Iris pigment epithelial cell (primary cell): Measurements from ENCODE around the gene SPATA12.
"Not testable (repeated sequence)": the region's sequence is repeated elsewhere in the genome, so short reads cannot be mapped to it uniquely, and the experiment has no call there.

Source experiments
- DNase-seq: peaks from one replicate; pipeline ENCODE4 v3.0.0-alpha.2; 2011; ENCODE audit warnings: low read depth

SPATA12 gene

DNA sequence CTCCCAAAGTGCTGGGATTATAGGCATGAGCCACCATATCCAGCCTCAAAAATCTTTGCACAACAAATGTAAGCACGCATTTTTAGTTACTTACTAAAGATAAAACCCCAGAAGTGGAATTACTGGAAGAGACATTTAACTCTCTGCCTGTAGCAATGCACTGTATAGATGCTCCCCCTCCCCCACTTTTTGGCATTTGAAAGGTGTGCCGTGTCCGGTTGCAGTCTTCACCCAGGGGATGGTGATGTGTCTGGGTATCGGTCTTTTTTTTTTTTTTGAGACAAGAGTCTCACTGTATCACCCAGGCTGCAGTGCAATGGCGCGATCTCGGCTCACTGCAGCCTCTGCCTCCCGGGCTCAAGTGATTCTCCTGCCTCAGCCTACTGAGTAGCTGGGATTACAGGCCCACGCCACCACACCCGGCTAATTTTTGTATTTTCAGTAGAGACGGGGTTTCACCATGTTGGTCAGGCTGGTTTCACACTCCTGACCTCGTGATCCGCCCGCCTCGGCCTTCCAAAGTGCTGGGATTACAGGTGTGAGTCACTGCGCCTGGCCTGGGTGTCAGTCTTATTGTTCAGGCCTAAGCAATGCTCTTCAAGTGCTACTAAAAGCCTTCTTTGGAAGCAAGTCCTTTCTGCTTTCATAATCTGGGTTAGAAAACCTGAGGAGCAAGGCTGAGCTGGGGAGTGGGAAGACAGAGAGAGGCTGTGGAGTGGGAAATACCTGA, 23.0 kb downstream of the SPATA12 start:
- not testable (repeated sequence) for DNase-seq

DNA sequence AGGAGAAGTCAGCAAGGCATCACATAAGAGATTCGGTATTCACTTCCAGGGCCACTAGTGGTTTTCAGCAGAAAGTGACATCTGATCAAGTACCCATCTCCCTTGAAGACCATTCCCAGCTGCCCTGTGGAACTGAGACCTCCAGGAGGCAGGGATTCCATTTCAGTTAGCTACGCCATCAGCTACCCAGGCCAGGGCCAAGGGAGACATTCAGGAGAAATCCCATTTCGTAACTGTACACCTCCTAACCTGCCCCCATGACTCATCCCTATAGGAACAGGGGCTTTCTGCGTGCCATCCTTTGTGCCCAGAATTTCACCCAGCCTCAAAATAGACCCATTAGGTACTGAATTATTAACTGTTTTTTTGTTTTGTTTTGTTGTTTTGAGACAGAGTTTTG, 24.7 kb downstream of the SPATA12 start:
- no peak for DNase-seq

DNA sequence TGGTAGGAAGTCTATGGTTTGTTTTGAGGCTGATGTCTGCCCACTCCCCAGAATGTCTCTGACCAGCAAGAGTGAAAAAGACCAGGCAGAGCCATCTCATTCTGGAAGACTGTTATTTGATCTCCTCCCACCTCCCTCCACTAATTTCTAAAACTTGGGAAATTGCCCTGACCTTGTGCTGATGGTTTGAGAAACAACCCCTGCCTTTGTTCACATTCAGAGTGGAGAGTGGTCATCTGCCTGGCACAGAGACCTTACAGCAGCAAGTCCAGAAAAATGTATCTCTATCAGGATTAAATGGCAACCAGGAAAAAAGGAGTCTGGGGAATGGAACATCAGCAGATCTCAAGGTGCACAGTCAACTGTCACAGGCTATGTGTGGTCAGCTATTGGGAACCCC, 25.7 kb downstream of the SPATA12 start:
- no peak for DNase-seq

DNA sequence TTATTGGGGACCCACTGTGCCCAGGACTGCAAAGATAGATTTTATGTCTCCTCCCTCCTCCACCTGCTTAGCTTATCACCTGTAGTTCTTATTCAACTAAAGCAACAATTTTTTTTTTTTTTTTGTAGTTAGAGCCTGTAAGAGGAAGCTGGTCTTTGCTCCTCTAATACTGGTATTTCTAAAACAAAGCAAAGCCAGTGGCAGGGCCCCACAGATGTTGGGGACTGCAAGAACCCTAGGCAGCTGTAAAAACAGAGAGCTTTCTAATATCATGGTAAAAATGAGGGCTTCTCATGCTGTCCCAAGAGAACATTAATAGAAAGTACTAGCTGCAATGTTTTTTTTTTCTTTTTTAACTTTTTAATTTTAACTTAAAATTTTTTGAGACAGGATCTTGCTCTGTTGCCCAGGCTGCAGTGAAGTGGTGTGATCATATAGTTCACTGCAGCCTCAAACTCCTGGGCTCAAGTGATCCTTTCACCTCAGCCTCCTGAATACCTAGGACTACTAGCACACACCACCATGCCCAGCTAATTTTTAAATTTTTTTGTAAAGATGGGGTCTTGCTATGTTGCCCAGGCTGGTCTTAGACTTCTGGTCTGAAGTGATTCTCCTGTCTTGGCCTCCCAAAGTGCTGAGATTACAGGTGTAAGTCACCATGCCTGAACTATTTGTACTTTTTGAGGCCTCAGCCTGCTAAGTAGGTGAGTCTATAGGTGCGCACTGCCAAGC, 27.1 kb downstream of the SPATA12 start:
- DNase-seq = no peak

DNA sequence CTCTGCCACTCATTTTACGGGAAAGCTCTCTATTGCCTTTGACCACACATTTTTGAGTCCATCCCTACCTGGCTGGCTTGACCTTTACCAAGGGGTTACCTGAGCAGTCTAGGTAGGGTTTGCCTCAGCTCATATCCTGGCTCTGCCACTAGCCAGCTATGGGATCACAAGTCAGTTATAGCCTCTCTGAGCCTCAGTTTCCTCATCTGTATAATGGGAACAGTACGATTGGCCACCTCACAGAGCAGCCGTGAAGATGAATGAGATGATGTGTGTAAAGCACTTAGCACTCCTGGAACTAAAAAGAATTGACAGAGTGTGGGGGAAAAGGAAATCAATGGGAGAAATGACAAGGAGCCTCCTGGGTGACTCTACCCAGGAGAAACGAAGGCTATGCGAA, 28.0 kb downstream of the SPATA12 start:
- no peak for DNase-seq

DNA sequence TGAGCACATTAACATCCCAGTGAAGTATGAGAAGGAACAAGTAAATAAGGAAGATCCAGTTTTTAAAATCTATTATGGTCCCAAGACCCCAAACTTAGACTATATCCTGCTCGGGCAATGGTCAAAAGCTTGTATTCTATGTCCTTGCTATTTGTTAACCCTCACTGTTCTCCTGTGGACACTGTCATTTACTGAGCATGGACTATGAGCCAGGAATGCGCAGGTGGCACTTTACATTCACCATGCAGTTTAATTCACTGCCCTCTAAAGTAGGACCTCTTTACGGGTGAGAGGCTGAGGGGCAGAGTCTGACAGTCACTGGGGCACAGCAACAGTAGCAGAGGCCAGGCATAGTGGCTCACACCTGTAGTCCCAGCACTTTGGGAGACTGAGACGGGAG, 28.6 kb downstream of the SPATA12 start:
- no peak for DNase-seq

DNA sequence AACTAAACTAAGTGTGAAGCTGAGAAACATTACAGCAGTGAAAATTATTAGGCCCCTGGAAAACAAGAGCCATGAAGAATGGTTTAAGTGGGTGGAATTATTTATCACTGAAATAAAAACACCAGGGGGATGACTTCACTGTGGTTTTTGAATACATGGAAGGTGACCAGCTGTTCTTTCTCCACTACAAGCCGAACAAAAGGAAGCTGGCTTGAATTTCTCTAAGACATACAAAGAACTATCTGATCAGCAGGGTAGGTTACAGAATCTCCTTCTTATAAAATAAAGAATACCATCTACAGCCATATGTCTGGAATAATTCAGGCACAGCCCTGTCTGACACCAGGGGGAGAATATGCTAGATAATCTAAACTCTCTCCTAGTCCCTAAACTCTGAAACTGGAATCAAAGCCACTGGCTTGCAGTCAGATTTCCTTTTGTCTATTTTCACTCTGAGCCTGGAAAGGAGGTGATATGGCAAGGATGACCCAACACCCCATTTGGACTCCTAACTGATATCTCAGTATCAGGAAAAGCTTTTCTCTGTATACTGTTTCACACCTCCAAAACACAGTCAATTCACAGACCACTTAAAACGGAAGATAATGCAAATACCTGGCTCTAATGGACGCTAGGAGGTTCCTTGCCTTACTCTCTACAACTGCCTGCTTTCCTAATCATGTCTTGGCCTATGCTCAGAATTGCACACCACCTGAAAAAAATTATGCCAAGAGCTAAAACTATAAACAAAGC, 31.2 kb downstream of the SPATA12 start:
- peak; percentile 51 for DNase-seq

DNA sequence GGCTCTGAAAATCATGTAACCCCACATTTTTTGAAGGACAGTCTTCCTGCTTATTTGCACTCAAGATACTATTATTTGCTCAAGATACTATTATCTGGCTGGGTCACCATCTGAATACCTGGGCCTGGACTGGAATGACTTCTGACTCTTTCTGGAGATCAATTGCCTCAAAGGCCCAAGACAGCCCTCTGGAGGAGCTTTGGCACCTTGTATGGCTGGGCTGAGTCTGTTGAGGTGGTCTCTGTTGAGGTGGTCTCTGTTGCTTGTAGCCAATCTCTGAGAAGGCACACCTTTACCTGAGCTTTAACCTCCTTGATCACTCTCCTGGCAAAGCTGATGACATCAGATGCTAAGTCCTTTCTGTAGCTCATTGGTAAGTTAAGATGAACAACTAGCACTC, 33.0 kb downstream of the SPATA12 start:
- no peak for DNase-seq

DNA sequence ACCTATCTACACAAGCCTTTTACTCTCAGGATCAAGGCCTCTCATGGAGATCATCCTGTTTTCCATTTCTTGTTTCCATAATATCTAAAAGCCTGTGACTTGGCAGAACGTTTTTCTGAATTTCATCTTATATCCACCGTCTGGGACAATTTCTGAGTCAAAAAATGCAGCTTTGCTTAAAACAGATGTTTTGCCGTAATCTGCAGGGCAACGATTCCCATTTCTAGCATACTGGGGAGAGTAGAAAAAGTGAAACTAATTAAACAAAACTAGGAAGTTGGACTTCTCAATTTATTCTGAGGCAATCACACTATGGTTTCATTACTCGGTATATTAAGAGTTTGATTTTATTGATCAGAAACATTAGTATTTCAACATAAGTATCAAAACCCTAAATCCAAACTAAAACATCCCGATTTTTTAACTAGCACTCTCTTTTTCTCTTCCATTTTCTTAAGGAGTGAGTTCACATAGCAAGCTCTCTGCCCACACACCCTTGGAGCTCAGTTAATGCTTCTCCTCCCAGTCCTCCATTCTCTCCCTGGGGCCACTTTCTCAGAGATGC, 33.6 kb downstream of the SPATA12 start:
- DNase-seq = no peak

DNA sequence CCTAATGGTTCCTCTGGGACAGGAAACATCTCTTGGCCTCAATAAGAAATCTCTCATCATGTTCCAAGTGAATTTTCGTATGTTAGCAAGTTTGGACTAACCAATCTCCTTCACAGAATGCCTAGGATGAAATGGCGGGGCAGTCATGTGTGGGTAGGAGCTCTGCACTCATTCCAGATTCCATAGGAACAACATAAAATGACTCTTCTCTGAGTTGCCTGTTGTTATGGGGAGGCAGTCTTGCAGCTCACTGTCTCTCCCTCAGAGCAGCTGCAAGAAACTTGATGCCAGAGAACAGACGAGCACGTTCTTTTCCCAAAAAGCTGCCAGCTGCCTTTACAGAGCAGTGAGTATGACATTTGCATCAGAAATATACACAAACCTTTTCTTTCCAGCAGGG, 34.1 kb downstream of the SPATA12 start:
- DNase-seq = peak; percentile 31

DNA sequence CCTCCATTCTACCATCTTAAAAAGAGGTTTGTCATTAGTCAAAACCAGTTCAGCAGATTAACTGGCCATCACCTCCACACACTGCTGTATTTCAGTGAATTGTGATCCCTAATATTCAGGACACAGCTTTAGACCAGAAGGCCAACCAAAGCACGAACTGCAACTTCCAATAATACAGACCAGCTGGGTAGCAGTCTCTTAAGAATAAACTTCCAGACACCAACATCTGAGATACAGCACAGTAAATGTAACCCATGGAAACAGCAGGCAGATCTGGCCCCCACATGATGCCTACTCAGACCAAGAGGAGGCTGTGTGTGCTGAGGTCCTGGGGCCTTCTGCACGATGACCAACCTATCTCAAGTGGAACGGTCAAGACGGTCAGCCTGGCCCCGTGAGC, 34.9 kb downstream of the SPATA12 start:
- DNase-seq = no peak

DNA sequence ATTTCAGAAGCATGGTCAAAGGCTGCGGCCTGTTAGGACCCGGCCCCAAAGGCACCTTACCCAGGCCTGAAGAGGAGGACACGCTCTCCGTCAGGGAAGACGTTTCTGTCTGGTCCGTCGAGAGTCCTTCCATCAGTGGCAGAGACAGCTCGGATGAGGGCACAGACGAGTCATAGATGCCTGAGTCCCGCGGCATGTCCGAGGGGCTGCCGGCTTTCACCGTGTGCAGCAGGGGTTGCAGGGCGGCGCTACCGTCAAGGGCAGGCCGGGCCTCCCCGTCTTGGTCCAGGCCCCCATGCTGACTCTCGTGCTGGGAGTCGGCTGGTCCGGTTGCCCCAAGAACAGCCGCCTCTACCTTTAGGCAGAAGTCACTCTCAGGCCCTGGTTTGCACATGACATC, 37.1 kb downstream of the SPATA12 start:
- no peak for DNase-seq

DNA sequence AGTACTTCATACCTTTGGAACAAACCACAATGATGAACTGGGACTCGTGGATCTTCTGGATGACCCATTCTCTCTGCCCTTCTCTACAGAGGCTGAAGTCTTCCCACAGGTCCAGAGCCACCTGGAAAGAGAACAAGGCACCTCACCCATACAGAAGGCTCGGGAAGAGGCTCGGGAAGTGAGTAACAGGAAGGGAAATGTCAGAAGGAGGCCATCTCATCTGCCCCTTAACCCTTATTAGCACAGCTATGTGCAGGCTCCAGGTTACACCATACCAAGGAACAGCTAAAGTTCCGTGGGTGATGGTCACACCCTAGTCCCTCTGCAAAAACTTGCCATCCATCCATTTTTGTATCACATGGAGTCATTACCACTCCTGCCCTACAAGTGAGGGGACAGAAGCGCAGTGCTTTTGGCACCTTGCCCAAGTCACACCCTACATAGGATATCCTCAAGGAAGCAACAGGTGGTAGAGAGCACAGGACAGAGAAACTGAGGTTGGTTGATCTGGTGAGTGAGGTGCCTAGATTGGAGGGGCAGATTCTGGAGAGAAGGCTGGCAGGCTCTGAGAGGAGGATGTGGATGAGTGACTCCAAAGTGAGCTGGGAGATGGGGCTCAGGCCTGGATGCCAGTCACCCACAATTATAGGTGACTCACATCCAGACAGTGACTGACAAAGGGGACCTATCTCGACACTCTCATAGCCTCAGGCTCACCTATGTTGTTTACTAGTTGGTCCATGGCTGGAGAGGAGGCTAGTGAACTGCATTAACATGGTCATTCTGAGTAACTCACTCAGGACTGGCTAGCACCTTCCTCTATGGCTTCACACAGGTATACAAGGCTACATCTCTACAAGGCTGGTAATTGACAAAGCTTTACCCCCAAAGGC, 38.2 kb downstream of the SPATA12 start:
- DNase-seq = no peak

DNA sequence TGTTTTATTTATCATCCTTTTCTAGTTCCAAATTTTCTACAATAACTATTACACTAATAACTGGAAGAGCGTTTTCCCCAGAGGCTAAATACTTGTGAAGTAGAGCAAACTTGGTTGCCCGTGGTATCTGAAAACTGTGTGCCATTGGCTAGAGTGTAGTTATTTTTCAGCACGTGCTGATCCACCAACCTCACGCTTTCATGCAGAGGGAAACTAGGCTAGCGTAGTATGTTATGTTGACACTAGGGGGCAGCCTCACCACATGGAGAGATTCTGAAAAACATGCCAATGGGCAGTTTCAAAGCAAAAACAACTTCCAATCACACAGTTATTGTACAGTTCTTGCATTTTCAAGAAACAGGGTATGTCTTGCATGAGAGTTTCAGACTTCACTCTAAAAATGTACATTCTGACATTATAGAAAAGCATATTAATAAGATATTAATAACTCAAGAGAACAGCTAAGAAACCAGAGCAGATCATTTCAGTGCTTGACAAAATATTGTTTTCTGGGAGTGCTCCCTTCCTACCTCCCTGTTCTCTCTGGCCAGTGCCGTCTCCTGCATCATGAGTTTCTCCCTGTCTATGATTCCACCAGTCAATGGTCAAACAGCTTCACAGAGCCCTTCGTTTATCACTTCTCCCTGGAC, 39.7 kb downstream of the SPATA12 start:
- peak; percentile 78 for DNase-seq

DNA sequence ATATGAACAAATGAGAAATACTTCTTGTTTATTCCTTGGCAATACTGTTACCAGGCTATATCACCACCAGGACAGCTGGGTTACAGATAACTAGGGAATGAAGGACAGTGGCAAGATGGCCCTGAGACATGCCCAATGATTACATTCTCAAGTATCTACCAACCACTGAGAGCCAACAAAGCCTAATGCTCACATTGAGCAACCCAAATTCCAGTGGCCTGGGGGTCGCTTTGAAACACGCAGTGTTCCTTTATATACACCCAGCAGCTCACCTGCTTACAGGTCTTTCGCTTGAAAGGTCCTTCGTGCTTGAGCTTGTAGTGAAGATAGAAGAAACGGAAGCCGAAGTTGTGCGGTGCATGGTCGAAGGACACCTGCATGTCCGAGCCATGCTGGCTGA, 45.1 kb downstream of the SPATA12 start:
- DNase-seq = no peak

DNA sequence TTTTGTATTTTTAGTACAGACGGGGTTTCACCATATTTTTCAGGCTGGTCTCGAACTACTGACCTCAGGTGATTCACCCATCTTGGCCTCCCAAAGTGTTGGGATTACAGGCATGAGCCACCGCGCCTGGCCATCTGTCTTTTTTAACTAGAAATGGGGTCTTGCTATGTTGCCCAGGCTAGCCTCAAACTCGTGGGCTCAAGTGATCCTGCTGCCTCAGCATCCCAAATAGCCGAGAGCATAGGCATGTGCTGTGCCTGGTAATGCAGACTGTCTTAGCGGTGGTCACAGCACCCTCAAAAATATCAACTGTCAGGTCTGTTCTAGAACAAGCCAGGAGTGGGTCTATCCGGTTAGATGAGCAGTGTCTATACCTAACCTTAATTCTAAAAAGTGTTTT, 48.2 kb downstream of the SPATA12 start:
- DNase-seq = no peak

DNA sequence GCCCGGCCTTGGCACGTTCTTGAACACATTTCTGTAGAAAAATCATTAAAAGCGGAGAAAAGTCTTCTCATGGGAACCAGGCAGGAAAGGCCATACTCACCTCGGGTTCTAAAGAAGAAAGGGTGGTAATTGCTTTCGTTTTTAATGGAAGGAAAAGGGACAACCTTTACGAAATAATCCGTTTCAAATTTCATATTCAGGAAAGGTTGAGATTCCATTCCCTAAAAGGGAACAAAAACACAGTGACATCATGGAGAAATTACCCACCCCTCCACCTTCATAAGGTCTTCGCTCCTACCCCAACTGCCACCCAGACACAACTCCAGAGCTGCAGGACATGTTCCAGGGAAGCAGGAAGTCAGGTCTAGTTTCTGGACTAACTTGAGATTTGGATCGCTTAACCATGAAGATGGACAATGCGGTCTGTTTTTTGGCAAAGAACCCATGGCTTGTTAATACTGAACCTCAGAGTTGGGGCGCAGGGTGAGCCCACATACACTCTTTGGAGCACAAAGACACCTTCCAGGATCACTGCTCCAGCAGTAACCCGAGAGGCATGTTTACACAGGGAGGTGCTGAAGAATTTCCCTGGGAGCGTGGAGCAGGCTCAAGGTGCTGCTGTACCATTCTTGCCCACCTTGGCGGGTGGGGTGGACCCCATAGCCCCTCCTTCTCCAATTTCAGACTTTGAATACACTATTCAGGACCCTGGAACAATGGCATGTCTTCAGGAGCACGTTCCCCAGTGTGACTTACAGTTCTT, 49.2 kb downstream of the SPATA12 start:
- DNase-seq = no peak

DNA sequence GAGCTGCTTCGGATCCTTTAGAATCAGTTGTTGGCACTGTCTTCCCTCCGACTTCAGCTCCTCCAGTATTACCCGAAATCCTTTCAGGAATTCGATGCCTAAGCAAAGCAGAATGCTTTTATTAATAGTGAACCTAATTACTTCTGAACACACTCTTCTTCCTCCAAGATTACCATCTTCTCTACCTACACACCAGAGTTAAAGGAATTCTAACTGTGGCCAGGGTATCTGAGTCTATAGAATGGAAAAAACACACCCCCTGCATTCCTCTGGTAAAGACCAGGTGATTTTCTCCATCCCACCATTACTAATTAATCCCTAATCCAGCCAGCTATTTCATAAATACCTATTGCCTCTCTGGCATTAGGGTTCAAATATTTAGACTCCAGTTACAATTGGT, 49.8 kb downstream of the SPATA12 start:
- DNase-seq = no peak

DNA sequence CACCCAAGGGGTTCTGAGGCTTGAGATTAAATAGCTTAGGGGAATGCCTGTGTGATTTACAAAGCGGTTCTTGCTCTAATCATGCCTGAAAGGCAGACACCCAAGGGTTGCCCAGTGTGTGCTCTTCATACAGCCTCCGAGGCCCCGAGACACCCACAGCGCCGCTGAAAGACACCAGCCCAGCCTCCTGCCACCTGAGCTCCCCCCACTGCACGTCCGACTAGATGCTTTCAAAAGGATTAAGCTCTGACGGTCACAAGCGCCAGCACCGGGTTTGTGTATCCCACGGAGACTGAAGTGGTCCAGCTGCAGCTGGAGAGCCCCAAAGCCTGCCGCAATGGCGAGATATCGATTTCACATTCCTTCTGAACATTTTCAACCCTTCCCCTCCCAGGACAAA, 50.3 kb downstream of the SPATA12 start:
- no peak for DNase-seq

DNA sequence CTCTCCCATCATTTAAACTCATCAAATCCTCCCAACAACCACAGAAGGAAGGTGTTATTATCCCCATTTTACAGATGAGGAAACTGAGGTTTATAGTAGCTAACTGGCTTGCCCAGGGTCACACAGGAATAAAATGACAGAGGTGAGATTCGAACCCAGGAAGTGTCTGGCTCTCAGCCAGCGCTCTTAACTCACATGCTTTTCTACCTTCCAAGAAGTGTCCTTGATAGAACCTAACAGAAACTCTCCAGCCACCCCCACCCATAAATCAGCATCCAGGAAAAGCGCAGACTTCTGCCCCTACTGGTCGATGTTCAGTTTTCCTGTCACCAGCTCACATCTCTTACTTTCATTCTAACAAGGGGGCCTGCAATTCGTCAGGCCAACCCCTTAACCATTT, 51.7 kb downstream of the SPATA12 start:
- DNase-seq = no peak
